Adrenal gland (tissue), 12 donors: ENCODE measurements around the gene PRKCA. TPM values are rescaled to one million over a fixed set of nuclear protein-coding genes. Genes with fewer than 3 reads are reported as not detected.

ENCODE experiments used
- DNase-seq, 7 donors: peaks; one replicate each; pipeline ENCODE4 v3.0.0-alpha.2; 2019 to 2020
- H3K27ac ChIP-seq, 5 donors: fragments of 200-600 bp; sonication (generic) in 4 of 5; 1 replicate in 3 of 5; 2 replicates in 2 of 5; pipeline versions ENCODE4 v1.5.1 to v1.8.0; 2016 to 2020; ENCODE audit warnings: mild to moderate bottlenecking in 1 of 5
- H3K27me3 ChIP-seq: fragments of 200-600 bp; 2 replicates; pipeline ENCODE4 v1.8.0; 2021
- H3K36me3 ChIP-seq, 2 donors: fragments of 200-600 bp; replicated peaks in 1 of 2; 1 replicate in 1 of 2; 2 replicates in 1 of 2; pipeline versions ENCODE4 v1.5.1 to v1.8.0; 2018 to 2022
- H3K4me1 ChIP-seq, 2 donors: fragments of 200-600 bp; replicated peaks in 1 of 2; 1 replicate in 1 of 2; 2 replicates in 1 of 2; pipeline versions ENCODE4 v1.5.1 to v1.8.0; 2018 to 2021
- H3K4me3 ChIP-seq, 4 donors: fragments of 200-600 bp; sonication (generic) in 3 of 4; one replicate each; pipeline ENCODE4 v1.5.1; 2016 to 2018
- H3K9me3 ChIP-seq, 3 donors: fragments of 200-600 bp; sonication (generic) in 1 of 3; replicated peaks in 1 of 3; 1 replicate in 2 of 3; 2 replicates in 1 of 3; pipeline versions ENCODE4 v1.5.1 to v1.8.0; 2016 to 2021
- POLR2A ChIP-seq, 2 donors: fragments of 450-650 bp; IDR thresholded peaks; one replicate each; pipeline ENCODE4 v1.6.1; 2017; ENCODE audit warnings: antibody characterized with exemption in 2 of 2, mild to moderate bottlenecking in 2 of 2, moderate library complexity in 1 of 2
- WGBS, 4 donors: extraction: QIAGEN DNeasy Blood & Tissue Kit in 2 of 4; methylation state at CpG; one replicate each; pipeline versions ENCODE4 v1.1.5 to v1.1.7; 2013 to 2017; 5-methylcytosine and 5-hydroxymethylcytosine counted together
- intact Hi-C, 2 donors: fragments of 100-400 bp; cut with DNase I; formaldehyde crosslinking; loops; one replicate each; pipeline versions ENCODE4 v1.14.1 to v1.15.0; 2022 to 2023
- polyA plus RNA-seq, 3 donors: library from polyadenylated mRNA; stranded (reverse); fragments of 200-250 nt in 2 of 3; fragments of 350-450 nt in 1 of 3; fragmentation: Illumina TruSeq in 1 of 3; extraction: RNeasy Lipid Tissue Mini Kit (QIAGEN cat#74804) in 1 of 3; gene quantifications; one replicate each; pipeline ENCODE4 v1.2.3, GENCODE V29; 2013 to 2014
- total RNA-seq, 9 donors: library from RNA; depleted of rRNA in 4 of 9; stranded (reverse); fragments of >200 nt in 4 of 9; fragments of 120-200 nt in 1 of 9; fragmentation: NEBNext Ultra II Directional in 1 of 9; extraction: Animal tissue kit (Norgen Biotek cat#: 25700) in 1 of 9; gene quantifications; one replicate each; pipeline versions ENCODE4 v1.1.0 to v1.2.4, GENCODE V29; 2013 to 2023
- TF ChIP-seq, protein P1 (sequence below), 6 experiments: fragments of 450-650 bp in 4 of 6; fragments of 200-600 bp in 2 of 6; sonication (generic) in 1 of 6; IDR thresholded peaks; 1 replicate in 5 of 6; 2 replicates in 1 of 6; pipeline versions ENCODE4 v1.5.1 to v1.8.0; 2016 to 2021; ENCODE audit warnings: antibody characterized with exemption in 6 of 6, mild to moderate bottlenecking in 2 of 6, moderate library complexity in 1 of 6
- donor health status: healthy with polysubstance abuse.
- donor health status: Bipolar disorder and iron deficiency.
- donor health status: DM: yes; HTN: yes; CAD: no.
- donor health status: DM: no; HTN: no; CAD: no.
- donor health status: DM: no; HTN: no; CAD: no.
- donor health status: DM: yes; HTN: yes; CAD: no.

Gene PRKCA
- total and polyA plus RNA-seq, 12 donors = 15.1 to 202 (median 84.1) TPM

DNA sequence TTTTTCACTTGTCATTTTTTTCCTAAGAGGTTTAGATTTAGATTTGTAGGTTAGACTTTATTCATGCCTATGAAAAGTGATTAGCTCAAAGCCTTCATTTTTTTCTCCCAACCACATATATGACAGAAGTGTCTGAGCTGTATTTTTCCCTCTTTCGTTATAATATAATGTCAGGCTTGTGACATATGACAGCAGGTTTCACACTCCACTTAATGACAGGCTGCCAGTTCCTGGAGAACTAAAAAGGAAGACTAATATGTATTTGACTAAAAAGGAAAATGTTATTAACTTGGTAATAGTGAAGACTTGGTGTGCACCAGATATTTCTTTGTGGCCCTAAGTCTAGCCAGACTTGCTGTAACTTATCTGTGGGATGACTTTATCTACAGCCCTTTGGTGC is 331.8 kb downstream of the PRKCA start:
- WGBS, 4 donors = 0 to 92% (median 68%) methylated on average over 1 of the region's 1 CpG
- no peaks in the 10 kb centered on the region for H3K27me3 ChIP-seq
- no peak for DNase-seq
- H3K36me3 ChIP-seq = no peaks in the 10 kb centered on the region
- intact Hi-C loops = no loop called here
- no peaks in the 10 kb centered on the region for H3K4me1 ChIP-seq
- no peak overlapping the region for H3K4me3 ChIP-seq
- no peak overlapping the region for H3K27ac ChIP-seq
- H3K9me3 ChIP-seq = no peaks in the 10 kb centered on the region
- TF ChIP-seq POLR2A (IDR thresholded peaks at IDR 0.05) = no peak
- TF ChIP-seq, protein P1, sequence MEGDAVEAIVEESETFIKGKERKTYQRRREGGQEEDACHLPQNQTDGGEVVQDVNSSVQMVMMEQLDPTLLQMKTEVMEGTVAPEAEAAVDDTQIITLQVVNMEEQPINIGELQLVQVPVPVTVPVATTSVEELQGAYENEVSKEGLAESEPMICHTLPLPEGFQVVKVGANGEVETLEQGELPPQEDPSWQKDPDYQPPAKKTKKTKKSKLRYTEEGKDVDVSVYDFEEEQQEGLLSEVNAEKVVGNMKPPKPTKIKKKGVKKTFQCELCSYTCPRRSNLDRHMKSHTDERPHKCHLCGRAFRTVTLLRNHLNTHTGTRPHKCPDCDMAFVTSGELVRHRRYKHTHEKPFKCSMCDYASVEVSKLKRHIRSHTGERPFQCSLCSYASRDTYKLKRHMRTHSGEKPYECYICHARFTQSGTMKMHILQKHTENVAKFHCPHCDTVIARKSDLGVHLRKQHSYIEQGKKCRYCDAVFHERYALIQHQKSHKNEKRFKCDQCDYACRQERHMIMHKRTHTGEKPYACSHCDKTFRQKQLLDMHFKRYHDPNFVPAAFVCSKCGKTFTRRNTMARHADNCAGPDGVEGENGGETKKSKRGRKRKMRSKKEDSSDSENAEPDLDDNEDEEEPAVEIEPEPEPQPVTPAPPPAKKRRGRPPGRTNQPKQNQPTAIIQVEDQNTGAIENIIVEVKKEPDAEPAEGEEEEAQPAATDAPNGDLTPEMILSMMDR (IDR thresholded peaks at IDR 0.05) = no peak

DNA sequence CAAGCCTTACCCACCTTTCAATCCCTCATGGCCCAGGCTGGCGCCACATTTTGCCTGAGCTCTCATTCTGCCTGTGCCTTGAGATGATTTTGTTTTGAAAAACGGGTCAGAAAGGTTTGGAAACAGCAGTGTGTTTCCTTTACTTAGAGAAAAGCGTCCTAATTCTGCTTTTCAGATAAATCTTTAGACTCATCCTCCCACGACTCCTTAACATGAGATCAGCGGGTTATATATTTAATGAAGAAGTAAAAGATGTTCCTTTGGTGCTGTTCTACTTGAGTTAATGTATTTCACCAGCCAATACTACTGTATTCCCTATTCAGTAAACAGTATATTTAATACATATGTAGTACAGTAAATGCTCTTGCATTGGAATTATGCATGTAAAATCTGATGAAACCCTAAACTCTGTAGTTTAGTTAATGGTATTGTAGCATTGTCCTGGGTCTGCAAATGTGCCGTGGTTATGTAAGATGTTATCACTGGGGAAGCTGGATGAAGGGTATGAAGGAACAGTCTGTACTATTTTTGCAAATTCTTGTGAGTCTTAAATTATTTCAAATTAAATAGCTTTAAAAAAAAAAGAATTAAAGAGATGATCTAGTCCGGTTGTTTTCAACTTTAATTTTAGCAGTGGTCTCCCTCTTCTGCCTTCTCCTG is 333.1 kb downstream of the PRKCA start:
- H3K27ac ChIP-seq = no peak overlapping the region
- no peaks in the 10 kb centered on the region for H3K9me3 ChIP-seq
- DNase-seq = no peak
- intact Hi-C loops = no loop called here
- H3K36me3 ChIP-seq = no peaks in the 10 kb centered on the region
- TF ChIP-seq, protein P1 (IDR thresholded peaks at IDR 0.05) = no peak
- TF ChIP-seq POLR2A (IDR thresholded peaks at IDR 0.05) = no peak
- H3K27me3 ChIP-seq = no peaks in the 10 kb centered on the region
- no peaks in the 10 kb centered on the region for H3K4me1 ChIP-seq
- WGBS, 4 donors = 93 to 97% (median 96%) methylated on average over 7 of the region's 7 CpGs
- no peak overlapping the region for H3K4me3 ChIP-seq

DNA sequence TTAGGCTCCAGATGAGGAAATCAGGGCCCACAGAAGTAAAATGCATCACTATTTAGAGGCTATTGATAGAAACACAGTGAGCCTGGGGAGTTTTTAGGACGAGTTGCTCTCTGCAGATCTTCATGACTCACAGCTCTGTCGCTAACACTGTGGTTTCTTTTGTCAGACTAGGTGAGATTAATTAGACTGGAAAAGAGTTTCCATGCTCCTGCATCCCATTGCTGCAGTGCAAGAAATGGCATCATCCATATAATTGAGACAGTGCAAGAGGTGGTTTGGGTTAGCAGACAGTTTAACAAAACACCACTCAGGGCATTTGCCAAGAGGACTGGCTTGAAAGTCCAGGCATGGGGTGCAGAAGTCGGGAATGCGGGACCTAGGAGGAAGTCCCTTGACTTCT is 333.7 kb downstream of the PRKCA start:
- Histone ChIP-seq H3K36me3 (no peaks in the 10 kb centered on the region), H3K27me3 (no peaks in the 10 kb centered on the region), H3K27ac (no peak overlapping the region), H3K9me3 (no peaks in the 10 kb centered on the region), H3K4me1 (no peaks in the 10 kb centered on the region), H3K4me3 (no peak overlapping the region)
- intact Hi-C loops = no loop called here
- TF ChIP-seq, protein P1 (IDR thresholded peaks at IDR 0.05) = no peak
- no peak for TF ChIP-seq POLR2A (IDR thresholded peaks at IDR 0.05)
- 57 to 82% (median 75%) methylated on average over 4 of the region's 4 CpGs for WGBS, 4 donors
- no peak for DNase-seq

DNA sequence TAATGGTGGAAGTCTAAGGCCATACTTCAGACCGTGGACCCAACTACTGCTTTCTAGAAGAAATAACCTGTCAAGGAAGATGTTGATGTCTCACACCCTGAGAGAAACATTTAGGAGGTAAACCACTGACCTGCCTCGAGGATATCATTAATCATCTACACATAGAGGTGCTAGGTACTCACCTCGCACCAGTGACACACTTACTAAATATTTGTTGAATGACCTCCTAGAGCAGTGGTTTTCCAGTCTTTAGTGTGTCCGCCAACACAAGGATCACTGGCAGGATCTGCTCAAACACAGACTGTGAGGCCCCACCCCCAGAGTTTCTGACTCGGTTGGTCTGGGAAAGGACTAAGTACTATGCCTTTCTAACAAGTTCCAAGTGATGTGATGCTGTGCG is 335.1 kb downstream of the PRKCA start:
- no peak for TF ChIP-seq POLR2A (IDR thresholded peaks at IDR 0.05)
- TF ChIP-seq, protein P1 (IDR thresholded peaks at IDR 0.05) = no peak
- Histone ChIP-seq H3K27ac (no peak overlapping the region), H3K27me3 (no peaks in the 10 kb centered on the region), H3K9me3 (no peaks in the 10 kb centered on the region), H3K4me3 (no peak overlapping the region), H3K36me3 (no peaks in the 10 kb centered on the region), H3K4me1 (no peaks in the 10 kb centered on the region)
- no peak for DNase-seq
- WGBS, 4 donors = 93 to 97% (median 94%) methylated on average over 6 of the region's 6 CpGs
- intact Hi-C loops = no loop called here
